B cell (primary cell): ENCODE data around the gene SNCB. TPM values are rescaled to one million over a fixed set of nuclear protein-coding genes. Genes with fewer than 3 reads are reported as not detected.

Experiments
- ATAC-seq: fragments of 200-7000 bp; cut with Tn5 transposase; one replicate; pipeline ENCODE4 v1.10.0; 2021; ENCODE audit warnings: low read depth, mild to moderate bottlenecking, moderate number of reproducible peaks, moderate library complexity
- CTCF ChIA-PET: fragments of 350-600 bp; sonication (Branson Sonifier 250); formaldehyde crosslinking; loops from one replicate; lab custom pipeline; 2021; ENCODE audit warnings: antibody characterized with exemption, inconsistent platforms; lab: Charles Lee
- POLR2A ChIA-PET: fragments of 350-600 bp; sonication (Branson Sonifier 250); formaldehyde crosslinking; loops from one replicate; lab custom pipeline; 2021; ENCODE audit warnings: antibody characterized with exemption; lab: Charles Lee
- DNase-seq: peaks from one replicate; pipeline ENCODE4 v3.0.0; 2013
- H2AFZ ChIP-seq: 2 replicates; pipeline ENCODE4 v1.6.1; 2012; ENCODE audit warnings: mild to moderate bottlenecking, low read depth, low read length; ENCODE audit not compliant: insufficient read depth, poor library complexity, severe bottlenecking
- H3K27ac ChIP-seq, 2 donors: 1 replicate in 1 of 2; 2 replicates in 1 of 2; pipeline ENCODE4 v1.5.1; 2012 to 2013; ENCODE audit warnings: low read length in 2 of 2, mild to moderate bottlenecking in 2 of 2, moderate library complexity in 1 of 2
- H3K27me3 ChIP-seq, 4 experiments: fragments of 200-600 bp in 1 of 4; sonication (generic) in 1 of 4; replicated peaks in 1 of 4; 1 replicate in 2 of 4; 2 replicates in 2 of 4; pipeline versions ENCODE4 v1.6.1 to v1.7.0; 2013 to 2016; ENCODE audit warnings: low read length in 3 of 4, mild to moderate bottlenecking in 2 of 4, mixed read lengths in 1 of 4, moderate library complexity in 1 of 4; ENCODE audit not compliant: insufficient read depth in 4 of 4, control insufficient read depth in 3 of 4; ENCODE audit errors: control extremely low read depth in 1 of 4
- H3K36me3 ChIP-seq, 2 experiments: replicated peaks in 1 of 2; 1 replicate in 1 of 2; 2 replicates in 1 of 2; pipeline versions ENCODE4 v1.6.1 to v1.7.1; 2013; ENCODE audit warnings: low read length in 1 of 2; ENCODE audit not compliant: insufficient read depth in 2 of 2, control insufficient read depth in 1 of 2; ENCODE audit errors: control extremely low read depth in 1 of 2, extremely low read depth in 1 of 2
- H3K4me1 ChIP-seq, 2 donors: fragments of 200-600 bp in 1 of 2; sonication (generic) in 1 of 2; 1 replicate in 1 of 2; 2 replicates in 1 of 2; pipeline versions ENCODE4 v1.5.1 to v1.6.1; 2013 to 2017; ENCODE audit warnings: low read length in 2 of 2; ENCODE audit not compliant: control insufficient read depth in 2 of 2, insufficient read depth in 2 of 2
- H3K4me2 ChIP-seq: replicated peaks from 2 replicates; pipeline ENCODE3; 2012; ENCODE audit warnings: mild to moderate bottlenecking, low read depth, low read length; ENCODE audit not compliant: poor library complexity, severe bottlenecking
- H3K4me3 ChIP-seq, 5 experiments: fragments of 200-600 bp in 1 of 5; sonication (generic) in 1 of 5; 1 replicate in 3 of 5; 2 replicates in 2 of 5; pipeline versions ENCODE4 v1.5.1 to v1.7.0; 2011 to 2016; ENCODE audit warnings: low read length in 4 of 5, mild to moderate bottlenecking in 4 of 5, low read depth in 2 of 5, control low read depth in 1 of 5, moderate library complexity in 1 of 5; ENCODE audit not compliant: insufficient read depth in 1 of 5; ENCODE audit errors: control extremely low read depth in 1 of 5, extremely low read depth in 1 of 5
- H3K79me2 ChIP-seq: fragments of 200-600 bp; sonication (generic); one replicate; pipeline ENCODE4 v1.6.0; 2016; ENCODE audit warnings: low read length; ENCODE audit not compliant: control insufficient read depth, insufficient read depth
- H3K9ac ChIP-seq: fragments of 200-600 bp; sonication (generic); 2 replicates; pipeline ENCODE4 v1.6.1; 2017; ENCODE audit warnings: mild to moderate bottlenecking, low read length, moderate library complexity
- H3K9me3 ChIP-seq, 3 donors: one replicate each; pipeline versions ENCODE4 v1.6.1 to v1.7.1; 2013; ENCODE audit warnings: low read length in 2 of 3; ENCODE audit not compliant: control insufficient read depth in 2 of 3, insufficient read depth in 1 of 3; ENCODE audit errors: control extremely low read depth in 1 of 3
- H4K20me1 ChIP-seq: 2 replicates; pipeline ENCODE4 v1.6.0; 2012; ENCODE audit warnings: mild to moderate bottlenecking, low read length; ENCODE audit not compliant: insufficient read depth, control insufficient read depth, poor library complexity, severe bottlenecking
- H3K27ac Mint-ChIP-seq: one replicate; pipeline ENCODE4 v1.8.0; 2021; ENCODE audit warnings: mixed read lengths
- H3K27me3 Mint-ChIP-seq: one replicate; pipeline ENCODE4 v1.8.0; 2021; ENCODE audit warnings: mixed read lengths
- H3K4me1 Mint-ChIP-seq: one replicate; pipeline ENCODE4 v1.8.0; 2021; ENCODE audit warnings: mixed read lengths
- H3K4me3 Mint-ChIP-seq: one replicate; pipeline ENCODE4 v1.8.0; 2021; ENCODE audit warnings: mixed read lengths
- H3K9me3 Mint-ChIP-seq: one replicate; pipeline ENCODE4 v1.8.0; 2022; ENCODE audit warnings: mixed read lengths; ENCODE audit not compliant: insufficient read depth
- EZH2 ChIP-seq: IDR thresholded peaks from 2 replicates; pipeline ENCODE4 v1.6.1; 2012; ENCODE audit warnings: borderline replicate concordance, low read depth, mild to moderate bottlenecking, moderate library complexity, low read length; ENCODE audit not compliant: insufficient read depth, poor library complexity, severe bottlenecking
- WGBS: methylation state at CpG from one replicate; pipeline ENCODE4 v1.1.5; 2013; ENCODE audit warnings: missing lambda C conversion rate; ENCODE audit not compliant: insufficient coverage; 5-methylcytosine and 5-hydroxymethylcytosine counted together
- intact Hi-C: fragments of 100-400 bp; cut with micrococcal nuclease; formaldehyde crosslinking; loops from one replicate; pipeline ENCODE4 v1.10.0; 2022
- polyA plus RNA-seq: library from polyadenylated mRNA; depleted of rRNA; stranded (reverse); fragments of >200 nt; gene quantifications from 2 replicates; pipeline ENCODE4 v1.2.3, GENCODE V29; 2012
- total RNA-seq, 2 donors: library from RNA; stranded (reverse); fragments of 120-200 nt in 1 of 2; gene quantifications; 1 replicate in 1 of 2; 2 replicates in 1 of 2; pipeline versions ENCODE4 v1.2.3 to v1.2.4, GENCODE V29; 2013 to 2022
- TF ChIP-seq, protein P1 (sequence below): fragments of 200-600 bp; IDR thresholded peaks from one replicate; pipeline ENCODE4 v1.8.0; 2022; ENCODE audit warnings: antibody characterized with exemption, mild to moderate bottlenecking

Gene SNCB
- total and polyA plus RNA-seq, 2 donors (not counting 1 experiment from before 2014, with no cell fraction given), result 0.09 TPM; not detected in 1

DNA sequence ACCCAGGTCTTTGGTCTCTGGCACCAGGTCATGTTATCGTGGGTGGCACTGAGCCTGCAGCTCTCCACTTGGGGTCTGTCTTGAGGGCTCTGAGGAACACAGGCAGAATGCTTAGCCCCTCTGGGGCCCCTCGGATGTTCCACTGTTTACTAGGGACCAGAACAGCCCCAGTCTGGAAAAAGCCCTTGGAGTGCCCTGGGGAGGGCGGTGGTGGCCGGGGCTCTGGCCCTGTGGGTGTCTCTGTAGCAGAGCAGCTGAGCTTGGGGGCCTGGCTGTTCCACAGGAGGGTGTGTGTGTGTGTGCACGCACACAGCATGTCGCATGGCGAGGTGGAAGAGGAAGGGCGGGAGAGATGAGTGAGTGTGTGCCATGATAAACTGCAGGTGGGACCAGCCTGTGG lies 35.8 kb downstream of the SNCB start:
- ChIA-PET CTCF (no interaction called here), POLR2A (no interaction called here)
- peaks cover 0 to 12% (median 0%) of the 10 kb centered on the region in 3 donors for H3K9me3 ChIP-seq
- intact Hi-C loops, result no loop called here
- no peak for ATAC-seq
- Mint-ChIP-seq H3K4me3 (no peak overlapping the region), H3K27me3 (no peaks in the 10 kb centered on the region), H3K4me1 (peaks cover 7% of the 10 kb centered on the region), H3K9me3 (no peaks in the 10 kb centered on the region), H3K27ac (no peak overlapping the region)
- no peak overlapping the region for H3K4me2 ChIP-seq
- H3K9ac ChIP-seq, result no peak overlapping the region
- H3K4me3 ChIP-seq, result no peak overlapping the region
- peaks cover 0 to 10% of the 10 kb centered on the region in 2 donors for H3K4me1 ChIP-seq
- peaks cover 0 to 2% of the 10 kb centered on the region in 2 experiments for H3K36me3 ChIP-seq
- no peak for DNase-seq
- 92% methylated on average over 8 of the region's 8 CpGs for WGBS
- no peaks in the 10 kb centered on the region for H4K20me1 ChIP-seq
- peaks cover 0 to 14% (median 3%) of the 10 kb centered on the region in 4 experiments for H3K27me3 ChIP-seq
- TF ChIP-seq EZH2, result no peak
- TF ChIP-seq, protein P1, sequence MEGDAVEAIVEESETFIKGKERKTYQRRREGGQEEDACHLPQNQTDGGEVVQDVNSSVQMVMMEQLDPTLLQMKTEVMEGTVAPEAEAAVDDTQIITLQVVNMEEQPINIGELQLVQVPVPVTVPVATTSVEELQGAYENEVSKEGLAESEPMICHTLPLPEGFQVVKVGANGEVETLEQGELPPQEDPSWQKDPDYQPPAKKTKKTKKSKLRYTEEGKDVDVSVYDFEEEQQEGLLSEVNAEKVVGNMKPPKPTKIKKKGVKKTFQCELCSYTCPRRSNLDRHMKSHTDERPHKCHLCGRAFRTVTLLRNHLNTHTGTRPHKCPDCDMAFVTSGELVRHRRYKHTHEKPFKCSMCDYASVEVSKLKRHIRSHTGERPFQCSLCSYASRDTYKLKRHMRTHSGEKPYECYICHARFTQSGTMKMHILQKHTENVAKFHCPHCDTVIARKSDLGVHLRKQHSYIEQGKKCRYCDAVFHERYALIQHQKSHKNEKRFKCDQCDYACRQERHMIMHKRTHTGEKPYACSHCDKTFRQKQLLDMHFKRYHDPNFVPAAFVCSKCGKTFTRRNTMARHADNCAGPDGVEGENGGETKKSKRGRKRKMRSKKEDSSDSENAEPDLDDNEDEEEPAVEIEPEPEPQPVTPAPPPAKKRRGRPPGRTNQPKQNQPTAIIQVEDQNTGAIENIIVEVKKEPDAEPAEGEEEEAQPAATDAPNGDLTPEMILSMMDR, result no peak
- H2AFZ ChIP-seq, result no peak overlapping the region
- H3K79me2 ChIP-seq, result no peaks in the 10 kb centered on the region
- no peak overlapping the region for H3K27ac ChIP-seq

DNA sequence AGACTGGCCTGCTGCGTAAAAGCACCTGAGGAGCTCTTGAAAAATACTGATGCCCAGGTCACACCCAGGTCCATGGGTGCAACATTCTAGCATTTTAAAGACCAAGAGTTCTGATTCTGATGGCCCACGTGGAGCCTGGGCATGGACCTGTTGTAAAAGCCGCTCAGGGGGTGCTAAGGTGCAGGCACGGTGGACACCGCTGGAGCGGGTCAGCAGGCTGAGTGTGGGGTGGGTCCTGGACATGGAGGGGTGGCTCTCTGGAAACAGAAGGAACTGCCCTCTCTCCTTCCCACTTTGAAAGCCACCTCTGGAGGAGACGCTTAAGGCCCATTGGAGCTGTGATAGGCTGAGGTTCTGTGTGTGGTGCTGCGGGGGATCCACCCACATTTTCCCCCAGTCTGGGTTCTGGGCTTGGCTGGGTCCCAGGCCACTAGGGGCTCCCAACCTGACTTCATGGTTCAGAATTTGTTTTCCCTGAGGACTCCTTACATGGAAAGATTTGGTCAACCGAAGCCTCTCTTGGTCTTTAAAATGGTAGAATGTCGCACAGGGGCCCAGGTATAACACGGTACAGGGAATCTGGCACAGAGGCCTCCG lies 37.0 kb downstream of the SNCB start:
- no peaks in the 10 kb centered on the region for H3K79me2 ChIP-seq
- H3K4me1 ChIP-seq, result peaks cover 0 to 10% of the 10 kb centered on the region in 2 donors
- peaks cover 0 to 12% (median 0%) of the 10 kb centered on the region in 3 donors for H3K9me3 ChIP-seq
- no peak overlapping the region for H3K4me3 ChIP-seq
- peaks cover 0 to 14% (median 3%) of the 10 kb centered on the region in 4 experiments for H3K27me3 ChIP-seq
- CTCF ChIA-PET, result no interaction called here
- no peaks in the 10 kb centered on the region for H4K20me1 ChIP-seq
- Mint-ChIP-seq H3K27ac (no peak overlapping the region), H3K27me3 (no peaks in the 10 kb centered on the region), H3K4me1 (peaks cover 7% of the 10 kb centered on the region), H3K4me3 (no peak overlapping the region), H3K9me3 (no peaks in the 10 kb centered on the region)
- H3K4me2 ChIP-seq, result no peak overlapping the region
- H3K36me3 ChIP-seq, result no peaks in the 10 kb centered on the region
- WGBS, result 96% methylated on average over 10 of the region's 12 CpGs
- H2AFZ ChIP-seq, result no peak overlapping the region
- no peak for DNase-seq
- no peak for ATAC-seq
- no peak overlapping the region for H3K27ac ChIP-seq
- no peak overlapping the region for H3K9ac ChIP-seq
- POLR2A ChIA-PET, result no interaction called here
- intact Hi-C loops, result no loop called here
- TF ChIP-seq, protein P1, result no peak
- no peak for TF ChIP-seq EZH2
